ENCODE data around the gene TYW3.

The TYW3 gene

GRCh38 chr1:74713849-74714248, 19.1 kb upstream of the TYW3 start:
- no peak overlapping the region for H3K27ac ChIP-seq
- TF ChIP-seq CTCF (conservative IDR thresholded peaks at IDR 0.05; ENCODE audit: low read depth, low read length) = no peak
- H3K79me2 ChIP-seq (ENCODE audit: insufficient read depth, low read depth) = no peaks in the 10 kb centered on the region
- H3K4me2 ChIP-seq = no peak overlapping the region
- no peak overlapping the region for H3K9ac ChIP-seq
- H3K4me1 ChIP-seq (ENCODE audit: low read depth, poor library complexity, severe bottlenecking) = peaks cover 8% of the 10 kb centered on the region
- H3K36me3 ChIP-seq (ENCODE audit: insufficient read depth) = no peaks in the 10 kb centered on the region
- H3K27me3 ChIP-seq (ENCODE audit: insufficient read depth, low read depth) = no peaks in the 10 kb centered on the region
- no peak overlapping the region for H3K4me3 ChIP-seq (IDR thresholded peaks at IDR 0.05; ENCODE audit: insufficient read depth, low read depth, low read length)
- no peaks in the 10 kb centered on the region for H4K20me1 ChIP-seq (ENCODE audit: insufficient read depth)
- no peak overlapping the region for H2AFZ ChIP-seq (ENCODE audit: low read depth)

GRCh38 chr1:74714429-74715235, 18.3 kb upstream of the TYW3 start:
- TF ChIP-seq CTCF (conservative IDR thresholded peaks at IDR 0.05; ENCODE audit: low read depth, low read length) = no peak
- H3K36me3 ChIP-seq (ENCODE audit: insufficient read depth) = no peaks in the 10 kb centered on the region

GRCh38 chr1:74715236-74715502, 17.8 kb upstream of the TYW3 start:
- no peak overlapping the region for H3K4me2 ChIP-seq
- H2AFZ ChIP-seq (ENCODE audit: low read depth) = no peak overlapping the region
- TF ChIP-seq CTCF (conservative IDR thresholded peaks at IDR 0.05; ENCODE audit: low read depth, low read length) = no peak
- H3K79me2 ChIP-seq (ENCODE audit: insufficient read depth, low read depth) = no peaks in the 10 kb centered on the region
- no peaks in the 10 kb centered on the region for H4K20me1 ChIP-seq (ENCODE audit: insufficient read depth)
- no peaks in the 10 kb centered on the region for H3K36me3 ChIP-seq (ENCODE audit: insufficient read depth)
- H3K27me3 ChIP-seq (ENCODE audit: insufficient read depth, low read depth) = no peaks in the 10 kb centered on the region
- H3K4me1 ChIP-seq (ENCODE audit: low read depth, poor library complexity, severe bottlenecking) = peaks cover 8% of the 10 kb centered on the region
- no peak overlapping the region for H3K9ac ChIP-seq
- no peak overlapping the region for H3K4me3 ChIP-seq (IDR thresholded peaks at IDR 0.05; ENCODE audit: insufficient read depth, low read depth, low read length)
- H3K27ac ChIP-seq = no peak overlapping the region

More at GRCh38 chr1:74714429-74715235, 18.3 kb upstream of the TYW3 start:
- H2AFZ ChIP-seq (ENCODE audit: low read depth) = no peak overlapping the region
- no peaks in the 10 kb centered on the region for H4K20me1 ChIP-seq (ENCODE audit: insufficient read depth)
- no peaks in the 10 kb centered on the region for H3K79me2 ChIP-seq (ENCODE audit: insufficient read depth, low read depth)
- H3K4me1 ChIP-seq (ENCODE audit: low read depth, poor library complexity, severe bottlenecking) = peaks cover 8% of the 10 kb centered on the region
- no peak overlapping the region for H3K4me2 ChIP-seq
- H3K27ac ChIP-seq = no peak overlapping the region
- H3K4me3 ChIP-seq (IDR thresholded peaks at IDR 0.05; ENCODE audit: insufficient read depth, low read depth, low read length) = no peak overlapping the region
- no peak overlapping the region for H3K9ac ChIP-seq
- H3K27me3 ChIP-seq (ENCODE audit: insufficient read depth, low read depth) = no peaks in the 10 kb centered on the region

GRCh38 chr1:74715806-74716205, 17.1 kb upstream of the TYW3 start:
- no peak overlapping the region for H3K4me3 ChIP-seq (IDR thresholded peaks at IDR 0.05; ENCODE audit: insufficient read depth, low read depth, low read length)
- H4K20me1 ChIP-seq (ENCODE audit: insufficient read depth) = no peaks in the 10 kb centered on the region
- H3K79me2 ChIP-seq (ENCODE audit: insufficient read depth, low read depth) = no peaks in the 10 kb centered on the region
- H3K4me1 ChIP-seq (ENCODE audit: low read depth, poor library complexity, severe bottlenecking) = peaks cover 8% of the 10 kb centered on the region
- H3K9ac ChIP-seq = no peak overlapping the region
- no peak overlapping the region for H2AFZ ChIP-seq (ENCODE audit: low read depth)
- H3K4me2 ChIP-seq = no peak overlapping the region
- H3K27ac ChIP-seq = no peak overlapping the region
- H3K27me3 ChIP-seq (ENCODE audit: insufficient read depth, low read depth) = no peaks in the 10 kb centered on the region
- TF ChIP-seq CTCF (conservative IDR thresholded peaks at IDR 0.05; ENCODE audit: low read depth, low read length) = no peak
- H3K36me3 ChIP-seq (ENCODE audit: insufficient read depth) = no peaks in the 10 kb centered on the region
